DND-41 (cell line): ENCODE results near the gene POU6F2.

Source experiments
- CTCF ChIP-seq: IDR thresholded peaks from 2 replicates; pipeline ENCODE4 v1.5.1; 2012; ENCODE audit warnings: borderline replicate concordance, low read length, moderate library complexity, mild to moderate bottlenecking; ENCODE audit not compliant: poor library complexity, severe bottlenecking; ENCODE audit errors: extremely low read depth
- EZH2 ChIP-seq: IDR thresholded peaks from 3 replicates; pipeline ENCODE4 v1.6.1; 2012; ENCODE audit warnings: borderline replicate concordance, low read depth, mild to moderate bottlenecking, moderate library complexity, low read length, inconsistent platforms; ENCODE audit not compliant: severe bottlenecking

GRCh38 chr7:38938589-38938988 is 39.1 kb upstream of the POU6F2 start:
- TF ChIP-seq CTCF = no peak
- no peak for TF ChIP-seq EZH2
